SK-N-MC (cell line): ENCODE data around the gene CNFN.

Experiments
- EZH2 ChIP-seq: fragments of 200-600 bp; sonication (generic); IDR thresholded peaks from one replicate; pipeline ENCODE4 v1.6.1; 2017; ENCODE audit warnings: antibody characterized with exemption
- POLR2AphosphoS5 ChIP-seq: IDR thresholded peaks from 2 replicates; pipeline ENCODE4 v1.6.1; 2012; ENCODE audit warnings: mild to moderate bottlenecking, low read depth, low read length, borderline replicate concordance

DNA sequence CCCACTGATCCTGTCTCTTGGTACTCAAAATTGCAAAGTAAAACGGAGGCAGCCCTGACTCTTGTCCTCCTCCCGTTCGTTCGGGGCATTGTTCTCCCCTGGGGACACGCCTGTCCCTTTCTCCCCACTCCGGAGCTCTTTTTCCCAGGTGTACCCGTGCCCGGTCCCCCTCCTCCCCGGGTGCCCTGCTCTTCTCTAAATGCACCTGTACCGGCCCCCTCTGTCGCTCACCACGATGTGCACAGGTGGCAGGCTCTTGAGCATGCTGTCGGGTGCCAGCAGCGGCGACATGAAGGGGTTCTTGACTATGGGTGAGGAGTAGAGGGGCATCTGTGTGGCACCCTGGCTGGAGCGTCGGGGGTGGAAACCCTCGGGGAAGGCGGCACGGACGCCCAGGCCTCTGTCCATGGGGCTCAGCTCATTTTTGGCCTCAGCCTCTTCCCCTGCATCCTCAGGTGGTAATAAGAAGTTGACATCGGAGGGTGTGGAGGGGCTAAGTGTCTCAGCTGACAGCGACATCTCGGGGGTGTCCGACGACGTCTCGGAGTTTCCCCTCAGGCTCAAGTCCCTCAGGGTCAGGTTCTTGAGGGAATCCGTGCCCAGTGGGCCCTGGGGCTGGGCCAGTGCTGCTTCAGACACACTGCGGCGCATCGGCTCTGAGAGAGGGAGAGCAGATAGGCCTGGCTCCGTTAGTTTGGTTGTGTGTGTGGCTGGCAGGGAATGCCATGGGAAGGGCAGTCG, 12.4 kb upstream of the CNFN start:
- TF ChIP-seq EZH2 (no peak), POLR2AphosphoS5 (no peak)
